PC-9 (cell line): Measurements from ENCODE around the gene WNT9B. TPM values are rescaled to one million over a fixed set of nuclear protein-coding genes. Genes with fewer than 3 reads are reported as not detected.

Source experiments
- BruUV-seq: library from RNA; stranded (reverse); fragments of 400-500 nt; replicated peaks from 2 replicates; lab custom pipeline; 2021; lab: Mats Ljungman, UMichigan
- CTCF ChIA-PET: fragments of 300-600 bp; sonication (Branson Sonifier 250); formaldehyde crosslinking; loops from one replicate; lab custom pipeline; 2022; ENCODE audit warnings: antibody characterized with exemption; lab: Charles Lee
- POLR2A ChIA-PET: fragments of 300-600 bp; sonication (Branson Sonifier 250); formaldehyde crosslinking; loops from one replicate; lab custom pipeline; 2022; ENCODE audit warnings: antibody characterized with exemption; ENCODE audit not compliant: unreplicated experiment; lab: Charles Lee
- DNase-seq, 2 experiments: peaks; one replicate each; pipeline versions ENCODE4 v3.0.0 to v3.0.0-alpha.2; 2015 to 2022; ENCODE audit warnings: mixed read lengths in 1 of 2
- H2AFZ ChIP-seq: fragments of 200-600 bp; sonication (generic); 2 replicates; pipeline ENCODE4 v1.8.1; 2017; ENCODE audit warnings: antibody characterized with exemption
- H3F3A ChIP-seq: fragments of 200-600 bp; sonication (generic); 2 replicates; pipeline ENCODE4 v1.8.1; 2017; ENCODE audit warnings: antibody characterized with exemption, mild to moderate bottlenecking, low read depth; ENCODE audit not compliant: insufficient read depth
- H3K27ac ChIP-seq: fragments of 200-600 bp; sonication (generic); 2 replicates; pipeline ENCODE4 v1.6.1; 2016; ENCODE audit warnings: mixed run types
- H3K27me3 ChIP-seq: fragments of 200-600 bp; sonication (generic); 2 replicates; pipeline ENCODE4 v1.6.1; 2016; ENCODE audit warnings: low read depth, mixed run types; ENCODE audit not compliant: insufficient read depth
- H3K36me3 ChIP-seq: fragments of 200-600 bp; sonication (generic); 2 replicates; pipeline ENCODE4 v1.6.1; 2016; ENCODE audit warnings: low read depth, mixed run types
- H3K4me1 ChIP-seq: fragments of 200-600 bp; sonication (generic); replicated peaks from 2 replicates; pipeline ENCODE4 v1.6.1; 2016; ENCODE audit warnings: mixed run types; ENCODE audit not compliant: insufficient read depth
- H3K4me2 ChIP-seq: fragments of 200-600 bp; sonication (generic); 2 replicates; pipeline ENCODE4 v1.6.1; 2017; ENCODE audit warnings: mixed run types
- H3K4me3 ChIP-seq: fragments of 200-600 bp; sonication (generic); 2 replicates; pipeline ENCODE4 v1.6.1; 2016; ENCODE audit warnings: mixed run types
- H3K79me2 ChIP-seq: fragments of 200-600 bp; sonication (generic); 2 replicates; pipeline ENCODE4 v1.6.1; 2017; ENCODE audit warnings: low read depth, mixed run types
- H3K9me2 ChIP-seq: fragments of 200-600 bp; sonication (generic); 2 replicates; pipeline ENCODE4 v1.8.1; 2017; ENCODE audit warnings: mild to moderate bottlenecking; ENCODE audit not compliant: insufficient read depth
- H3K9me3 ChIP-seq: fragments of 200-600 bp; sonication (generic); 2 replicates; pipeline ENCODE4 v1.8.1; 2016; ENCODE audit warnings: low read depth; ENCODE audit not compliant: insufficient read depth
- H4K20me1 ChIP-seq: fragments of 200-600 bp; sonication (generic); 2 replicates; pipeline ENCODE4 v1.8.1; 2017; ENCODE audit not compliant: insufficient read depth
- CTCF ChIP-seq: fragments of 200-600 bp; sonication (generic); conservative IDR thresholded peaks from 2 replicates; pipeline ENCODE4 v1.6.1; 2017; ENCODE audit warnings: mixed run types, antibody characterized with exemption, mild to moderate bottlenecking, moderate library complexity
- EZH2 ChIP-seq: fragments of 200-600 bp; sonication (generic); IDR thresholded peaks from 2 replicates; pipeline ENCODE4 v1.8.0; 2017; ENCODE audit warnings: antibody characterized with exemption, low read depth
- intact Hi-C: fragments of 100-400 bp; cut with micrococcal nuclease; formaldehyde crosslinking; loops from one replicate; pipeline ENCODE4 v1.10.0; 2022; ENCODE audit not compliant: unreplicated experiment
- total RNA-seq: library from RNA; stranded (reverse); gene quantifications from 2 replicates; pipeline ENCODE4 v1.2.3, GENCODE V29; 2021

Gene WNT9B
- total RNA-seq, 1 experiment from 2014 or later = not detected

- DNase-seq = no peak
- Histone ChIP-seq H2AFZ (no peak overlapping the region), H3K79me2 (no peaks in the 10 kb centered on the region), H3K4me2 (no peak overlapping the region), H3F3A (no peaks in the 10 kb centered on the region), H3K9me2 (no peaks in the 10 kb centered on the region), H3K4me3 (no peak overlapping the region), H3K4me1 (no peaks in the 10 kb centered on the region), H3K36me3 (no peaks in the 10 kb centered on the region), H3K27me3 (peaks cover 10% of the 10 kb centered on the region), H4K20me1 (no peaks in the 10 kb centered on the region), H3K9me3 (no peaks in the 10 kb centered on the region), H3K27ac (no peak overlapping the region)
- ChIA-PET POLR2A (no interaction called here), CTCF (no interaction called here)
- no TSS peak for BruUV-seq
- intact Hi-C loops = no loop called here
- no peak for TF ChIP-seq EZH2
- no peak for TF ChIP-seq CTCF
Measured at GRCh38 chr17:46854515-46854914, 3.1 kb downstream of the WNT9B start.

DNA sequence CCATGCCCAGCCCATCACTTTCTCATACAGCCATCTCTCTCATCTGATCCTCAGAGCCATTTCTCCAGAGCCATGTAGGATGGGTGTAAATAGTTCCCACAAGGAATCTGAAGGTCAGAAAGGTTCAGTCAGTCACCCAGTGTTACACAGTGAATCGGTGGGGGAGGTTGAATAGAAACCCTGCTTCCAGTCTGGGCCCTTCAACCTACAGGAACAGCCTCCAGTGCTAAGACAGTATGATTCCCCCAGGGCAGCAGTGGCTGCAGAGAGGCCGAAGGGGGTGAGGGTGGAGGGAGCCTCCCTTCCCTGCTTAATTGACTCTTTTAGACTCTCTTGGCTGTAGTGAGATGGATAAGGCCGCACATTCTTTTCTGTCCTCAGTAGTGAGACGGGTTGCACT, 3.6 kb downstream of the WNT9B start:
- TF ChIP-seq EZH2 = no peak
- TF ChIP-seq CTCF = no peak
- Histone ChIP-seq H3K27me3 (peaks cover 8% of the 10 kb centered on the region), H4K20me1 (no peaks in the 10 kb centered on the region), H2AFZ (no peak overlapping the region), H3K36me3 (no peaks in the 10 kb centered on the region), H3K9me2 (no peaks in the 10 kb centered on the region), H3F3A (no peaks in the 10 kb centered on the region), H3K9me3 (no peaks in the 10 kb centered on the region), H3K27ac (no peak overlapping the region), H3K79me2 (no peaks in the 10 kb centered on the region), H3K4me1 (no peaks in the 10 kb centered on the region), H3K4me2 (no peak overlapping the region), H3K4me3 (no peak overlapping the region)
- no peak for DNase-seq
- CTCF ChIA-PET = no interaction called here
- POLR2A ChIA-PET = interaction anchor here (0.6 kb wide), 1 partner anchor 335 kb away, joined by 9 read pairs; no protein-coding TSS in a partner anchor
- intact Hi-C loops = no loop called here
- no TSS peak for BruUV-seq

DNA sequence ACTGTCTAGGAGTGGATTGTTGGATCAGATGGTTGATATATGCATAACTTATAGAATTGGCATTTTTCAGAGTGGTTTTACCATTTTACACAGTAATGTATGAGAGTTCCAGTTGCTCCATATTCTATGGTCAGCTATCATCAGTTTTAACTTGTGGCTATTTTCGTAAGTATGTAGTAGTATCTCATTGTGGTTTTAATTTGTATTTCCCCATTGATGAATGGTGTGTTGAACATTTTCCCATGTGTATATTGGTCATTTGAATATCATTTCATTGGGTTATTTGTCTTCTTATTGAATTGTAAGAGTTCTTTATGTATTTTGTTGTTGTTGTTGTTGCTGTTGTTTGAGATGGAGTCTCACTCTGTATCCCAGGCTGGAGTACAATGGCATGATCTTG, 6.2 kb downstream of the WNT9B start:
- intact Hi-C loops = no loop called here

More for the DNA sequence above, 6.2 kb downstream of the WNT9B start:
- Histone ChIP-seq H3K9me3 (no peaks in the 10 kb centered on the region), H3K4me2 (no peak overlapping the region), H3K27ac (no peak overlapping the region), H3K4me3 (no peak overlapping the region), H2AFZ (no peak overlapping the region), H4K20me1 (no peaks in the 10 kb centered on the region), H3K36me3 (no peaks in the 10 kb centered on the region), H3K79me2 (no peaks in the 10 kb centered on the region), H3K9me2 (no peaks in the 10 kb centered on the region), H3F3A (no peaks in the 10 kb centered on the region), H3K4me1 (no peaks in the 10 kb centered on the region), H3K27me3 (no peaks in the 10 kb centered on the region)
- no peak for DNase-seq
- no TSS peak for BruUV-seq
- ChIA-PET CTCF (no interaction called here), POLR2A (no interaction called here)
- TF ChIP-seq CTCF (no peak), EZH2 (no peak)
